AG08396 (cell line): Measurements from ENCODE around the gene KIF5C.
A peak's percentile ranks its signal among the peaks of the same experiment; 100 is the strongest.
"Not testable (repeated sequence)": the region's sequence is repeated elsewhere in the genome, so short reads cannot be mapped to it uniquely, and the experiment has no call there.

Experiments used
- DNase-seq: peaks from one replicate; pipeline ENCODE4 v3.0.0; 2012; ENCODE audit warnings: low spot score, mixed read lengths

Gene KIF5C

DNA sequence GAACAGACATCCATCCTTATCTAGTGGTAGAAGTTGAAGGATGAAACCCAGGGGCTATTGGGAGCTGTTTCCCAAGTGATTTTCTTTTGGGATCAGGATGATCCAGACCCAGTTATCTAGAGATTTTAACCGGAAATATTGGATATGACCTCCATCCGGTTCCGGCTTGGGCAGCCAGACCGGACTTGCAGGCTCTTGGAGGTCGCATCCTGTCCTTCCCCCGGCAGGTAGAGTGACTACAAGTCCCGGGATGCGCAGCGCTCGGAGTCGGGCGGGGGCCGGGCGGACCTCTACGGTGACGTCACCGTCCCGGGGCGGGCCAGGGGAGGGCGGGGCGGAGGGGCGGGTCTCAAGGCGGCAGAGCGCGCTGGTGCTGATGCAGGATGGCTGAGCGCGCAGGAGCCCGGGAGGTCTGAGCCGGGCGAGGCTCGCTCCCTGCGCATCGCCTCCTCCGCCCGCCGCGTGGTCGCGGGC, at the start of gene KIF5C:
TSS of gene KIF5C (plus strand) at position 360 of the 474 bp plus-strand sequence. CDS start 391 bp downstream, outside the sequence.
- DNase-seq: peak; percentile 92

DNA sequence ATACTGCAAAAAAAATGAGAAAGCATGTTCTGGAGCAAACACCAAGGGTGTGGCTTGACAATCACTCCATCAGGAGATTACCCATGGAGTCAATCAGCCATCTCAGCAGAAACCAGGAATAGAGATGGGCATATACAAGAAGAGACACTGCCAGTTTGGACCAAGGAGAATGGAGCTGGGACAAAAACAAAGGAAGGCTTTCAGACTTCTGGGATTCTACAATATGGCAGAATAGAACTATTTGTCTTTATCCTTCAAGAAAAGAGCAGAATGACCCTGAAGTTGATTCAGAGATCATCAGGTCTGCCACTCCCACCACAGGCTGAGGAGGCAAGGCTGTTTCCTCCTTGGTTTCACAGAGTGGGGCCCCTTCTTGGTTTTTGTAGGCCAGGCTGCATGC, 48.2 kb upstream of the KIF5C start:
- no peak for DNase-seq

DNA sequence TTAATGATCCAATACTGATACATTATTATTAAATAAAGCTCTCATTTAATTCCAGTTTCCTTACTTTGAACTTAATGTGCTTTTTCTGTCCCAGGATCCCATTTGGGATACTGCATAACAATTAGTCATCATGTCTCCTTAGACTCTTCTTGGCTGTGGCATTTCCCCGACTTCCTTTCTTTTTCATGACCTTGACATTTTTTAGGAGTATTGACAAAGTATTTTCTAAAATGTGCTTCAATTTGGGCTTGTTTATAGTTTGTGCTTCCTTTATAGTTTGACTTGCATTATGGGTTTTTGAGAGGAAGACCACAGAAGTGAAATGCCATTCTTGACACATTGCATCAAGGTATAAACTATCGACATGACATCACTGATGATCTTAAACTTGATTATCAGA, 46.1 kb upstream of the KIF5C start:
- DNase-seq: no peak

DNA sequence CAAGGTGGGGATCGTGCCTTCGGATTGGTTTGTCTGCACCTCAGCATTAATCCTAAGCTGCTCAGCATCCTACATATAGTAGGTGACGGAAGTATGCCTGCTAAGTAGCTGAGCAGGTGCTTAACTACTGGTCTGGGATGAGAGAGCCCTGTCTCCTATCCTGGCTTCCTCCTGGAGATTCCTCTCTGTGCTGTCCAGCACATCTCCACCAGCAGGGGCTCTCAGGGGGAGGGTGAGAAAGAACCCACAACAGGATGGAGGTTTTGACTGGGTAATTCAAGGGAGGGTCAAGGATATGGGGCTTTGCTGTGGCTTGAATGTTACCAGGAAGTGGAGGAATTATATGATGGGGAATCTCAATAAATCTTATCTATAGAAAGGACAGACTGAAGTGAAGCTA, 45.4 kb upstream of the KIF5C start:
- DNase-seq: no peak

DNA sequence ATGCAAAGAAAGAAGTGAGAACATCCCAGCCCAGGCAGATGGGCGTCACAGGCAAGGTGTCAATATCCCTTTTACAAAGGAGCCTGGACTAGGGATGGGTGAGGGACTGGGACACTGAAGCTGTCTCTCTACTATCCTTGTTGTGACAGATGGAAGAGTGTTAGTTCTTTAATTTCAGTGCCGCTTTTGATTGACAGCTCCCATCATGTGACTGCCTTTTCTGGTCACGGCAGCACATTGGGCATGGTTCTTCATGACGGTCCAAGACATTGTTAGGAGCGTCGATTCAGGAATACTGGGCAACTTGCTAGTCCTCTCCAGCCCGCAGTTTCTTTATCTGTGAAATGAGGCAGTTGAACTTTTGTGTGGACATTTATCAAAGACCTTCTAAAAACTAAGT, 42.4 kb upstream of the KIF5C start:
- no peak for DNase-seq

DNA sequence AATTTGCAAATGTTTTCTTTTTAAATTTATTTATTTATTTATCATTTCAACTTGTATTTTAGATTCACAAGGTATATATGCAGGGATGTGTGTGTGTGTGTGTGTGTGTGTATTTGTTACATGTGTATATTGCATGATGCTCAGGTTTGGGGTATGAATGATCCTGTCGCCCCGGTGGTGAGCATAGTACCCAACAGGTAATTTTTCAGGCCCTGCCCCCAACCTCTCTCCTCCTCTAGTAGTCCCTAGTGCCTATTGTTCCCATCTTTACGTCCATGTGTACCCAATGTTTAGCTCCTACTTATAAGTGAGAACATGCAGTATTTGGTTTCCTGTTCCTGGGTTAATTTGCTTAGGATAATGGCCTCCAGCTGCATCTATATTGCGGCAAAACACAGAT, 33.0 kb upstream of the KIF5C start:
- no peak for DNase-seq

DNA sequence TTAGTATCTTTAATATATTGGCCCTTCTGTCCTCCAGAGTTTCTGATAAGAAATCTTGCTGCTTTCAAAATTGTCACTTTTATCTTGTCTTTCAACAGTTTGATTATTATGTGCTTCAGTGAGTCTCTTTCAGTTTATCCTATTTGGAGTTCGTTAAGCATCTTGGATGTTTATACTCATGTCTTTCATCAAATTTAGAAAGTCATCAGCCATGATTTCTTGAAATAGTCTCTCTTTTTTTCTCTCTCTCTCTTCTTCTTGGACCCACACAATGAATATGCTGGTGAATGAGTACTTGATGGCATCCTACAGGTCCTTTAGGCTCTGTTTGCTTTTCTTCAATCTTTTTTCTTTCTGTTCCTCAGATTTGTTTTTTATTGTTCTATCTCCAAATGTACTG, 26.9 kb upstream of the KIF5C start:
- DNase-seq: no peak

DNA sequence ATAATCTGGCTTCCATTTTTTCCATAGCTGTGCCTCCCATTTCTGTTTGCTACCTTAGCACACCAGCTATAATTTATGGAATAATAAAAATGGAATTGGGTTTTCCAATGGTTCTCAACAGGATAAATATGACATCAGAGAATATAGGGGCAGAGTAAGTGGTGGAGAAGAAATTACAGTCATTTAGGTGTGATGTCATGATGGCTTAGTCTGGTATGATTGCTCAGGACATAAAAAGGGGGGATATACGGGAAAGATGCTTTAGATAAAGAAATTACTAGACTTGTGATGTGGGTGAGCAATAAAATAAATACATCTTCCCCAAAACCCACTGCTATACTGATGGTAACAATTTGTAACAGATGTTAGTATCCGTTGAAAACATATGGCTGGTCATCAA, 21.6 kb upstream of the KIF5C start:
- no peak for DNase-seq

DNA sequence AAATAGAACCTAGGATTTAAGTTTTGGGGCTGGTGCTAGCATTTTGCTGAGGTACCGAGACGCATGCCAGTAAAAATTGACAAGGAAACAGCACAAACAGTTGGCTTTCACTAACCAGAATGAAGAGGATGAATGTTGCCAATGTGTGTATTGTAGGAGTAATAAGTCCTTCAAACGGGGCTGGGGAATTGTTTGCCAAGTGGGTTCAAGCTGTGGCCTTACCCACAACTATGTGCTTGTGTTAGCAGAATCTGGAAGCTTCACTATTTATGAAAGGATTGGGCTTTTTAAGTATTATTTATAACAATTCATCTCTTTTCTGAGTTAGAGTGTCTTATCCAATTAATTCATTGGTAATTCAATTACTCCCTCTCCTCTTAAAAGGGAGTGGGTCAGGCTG, 15.0 kb upstream of the KIF5C start:
- no peak for DNase-seq

DNA sequence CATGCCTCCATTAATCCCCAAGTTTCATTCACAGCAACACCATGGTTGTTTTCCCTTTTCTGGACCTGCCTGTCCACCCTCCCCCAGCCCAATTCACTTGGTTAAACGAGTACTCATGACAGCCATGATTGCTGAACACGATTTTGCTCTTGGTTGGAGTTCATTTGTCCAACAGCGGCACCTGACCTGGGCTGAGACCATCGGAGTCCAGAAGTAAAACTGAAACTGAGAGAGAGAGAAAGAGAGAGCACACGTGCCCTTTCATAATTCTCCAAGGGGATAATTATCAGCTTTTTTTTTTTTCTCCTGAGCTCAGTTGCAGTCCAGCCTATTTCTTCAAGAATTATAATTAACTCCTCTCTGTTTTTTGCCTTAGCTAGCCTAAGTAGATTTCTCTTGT, 13.7 kb upstream of the KIF5C start:
- no peak for DNase-seq

DNA sequence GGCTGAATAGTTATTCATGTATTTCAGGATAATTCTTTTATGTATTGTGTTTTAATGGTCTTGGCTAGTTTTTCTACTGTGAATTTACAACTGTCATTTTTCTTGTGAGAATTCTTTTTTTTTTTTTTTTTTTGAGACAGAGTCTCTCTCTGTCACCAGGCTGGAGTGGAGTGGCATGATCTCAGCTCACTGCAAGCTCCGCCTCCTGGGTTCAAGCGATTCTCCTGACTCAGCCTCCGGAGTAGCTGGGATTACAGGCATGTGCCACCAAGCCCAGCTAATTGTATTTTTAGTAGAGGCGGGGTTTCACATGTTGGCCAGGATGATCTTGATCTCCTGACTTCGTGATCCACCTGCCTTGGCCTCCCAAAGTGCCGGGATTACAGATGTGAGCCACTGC, 12.5 kb upstream of the KIF5C start:
- not testable (repeated sequence) for DNase-seq

DNA sequence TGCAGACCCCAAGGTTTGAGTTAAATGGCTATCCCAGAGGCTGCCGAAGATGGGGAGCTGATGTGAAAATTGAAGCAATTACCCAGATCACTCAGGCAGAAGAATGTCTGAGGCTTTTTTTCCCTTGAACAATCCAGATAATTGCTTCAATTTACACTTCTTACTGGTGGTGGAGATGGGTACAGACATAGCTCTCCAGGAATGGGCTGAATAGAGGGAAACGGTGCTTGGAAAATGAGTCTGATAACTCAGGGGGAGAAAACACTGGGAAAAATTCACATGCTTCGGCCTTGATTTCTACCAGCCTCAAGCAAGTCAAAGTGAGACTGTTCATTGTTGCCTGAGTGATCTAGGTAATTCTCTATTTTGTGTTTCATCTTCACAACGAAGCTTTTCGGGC, 9.5 kb upstream of the KIF5C start:
- DNase-seq: no peak

DNA sequence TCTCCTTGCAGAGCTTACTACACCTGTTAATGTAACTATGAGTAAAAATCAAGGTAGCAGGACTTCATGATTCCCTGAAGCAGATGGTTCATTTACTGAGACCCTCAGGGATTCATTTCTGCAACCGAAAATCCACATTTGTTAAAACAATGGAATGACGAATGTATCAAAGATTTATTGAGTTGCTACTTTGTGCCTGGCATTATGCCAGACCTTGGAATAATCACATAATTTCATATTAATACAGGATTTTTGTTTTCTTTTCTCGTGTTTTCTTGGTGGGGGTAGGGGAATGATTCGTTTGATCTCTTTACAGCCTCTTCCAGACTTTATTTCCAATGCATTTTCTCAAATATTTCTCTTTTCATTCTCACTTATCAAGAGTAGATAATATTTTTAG, 8.9 kb upstream of the KIF5C start:
- DNase-seq: no peak

DNA sequence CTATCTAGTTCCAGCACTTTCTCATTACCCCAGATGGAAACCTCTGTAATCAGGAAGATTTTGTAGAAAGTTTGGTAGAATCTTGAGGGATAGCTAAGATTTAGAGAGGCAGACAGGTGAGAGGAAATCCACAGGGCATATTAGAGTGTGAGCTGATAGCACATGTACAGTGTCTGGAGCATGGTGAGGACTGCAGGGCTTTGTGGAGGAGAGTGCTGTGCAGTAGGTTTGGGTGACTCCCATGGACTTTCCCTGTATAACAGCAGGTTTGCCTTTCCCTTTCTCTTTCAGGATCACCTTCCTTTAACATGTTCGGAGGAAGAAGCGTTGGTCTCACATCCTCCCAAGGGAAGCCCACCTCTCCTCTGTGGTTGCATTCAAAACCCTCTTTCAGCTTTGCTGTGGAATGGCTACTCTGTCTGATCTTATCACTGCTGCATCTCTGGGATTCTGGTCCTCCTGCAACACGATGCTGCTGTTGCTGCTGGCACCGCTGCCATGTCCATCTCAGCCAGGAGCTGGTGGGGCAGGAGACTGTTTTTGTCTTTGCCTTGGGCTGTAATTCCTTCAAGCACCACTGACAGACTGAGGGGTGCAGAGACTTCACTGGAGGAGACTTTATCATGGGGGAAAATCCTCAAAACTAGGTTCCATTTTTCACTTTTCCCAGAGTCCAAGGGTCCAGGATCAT, 7.8 kb upstream of the KIF5C start:
- DNase-seq: no peak

DNA sequence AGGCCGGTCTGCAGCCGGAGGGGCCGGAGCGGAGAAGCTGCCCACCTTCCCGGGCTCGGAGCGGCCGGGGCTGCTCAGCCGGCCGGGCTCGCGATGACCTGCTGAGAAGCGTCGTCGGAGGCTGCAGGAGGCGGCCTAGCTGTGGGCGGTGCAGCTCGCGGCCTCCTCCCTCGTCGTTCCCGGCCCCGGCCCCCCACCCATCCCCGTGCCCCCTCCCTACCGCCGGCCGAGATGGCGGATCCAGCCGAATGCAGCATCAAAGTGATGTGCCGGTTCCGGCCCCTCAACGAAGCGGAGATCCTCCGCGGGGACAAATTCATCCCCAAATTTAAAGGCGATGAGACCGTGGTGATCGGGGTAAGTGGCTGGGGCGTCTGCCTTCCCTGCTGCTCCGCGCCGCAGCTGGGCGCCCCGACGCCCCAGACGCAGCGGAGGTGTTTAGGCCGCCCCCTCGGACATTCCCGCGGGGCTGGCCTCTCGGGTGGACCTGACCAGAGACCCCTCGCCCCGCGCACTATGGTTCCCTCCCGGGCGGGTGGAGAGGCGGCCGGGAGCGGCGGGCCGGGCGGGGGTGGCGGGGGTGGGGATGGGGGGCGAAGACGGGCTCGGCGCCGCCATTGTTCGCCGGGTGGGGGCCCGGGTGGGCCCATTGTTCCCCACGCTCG, 492 bp downstream of the KIF5C start:
- no peak for DNase-seq

DNA sequence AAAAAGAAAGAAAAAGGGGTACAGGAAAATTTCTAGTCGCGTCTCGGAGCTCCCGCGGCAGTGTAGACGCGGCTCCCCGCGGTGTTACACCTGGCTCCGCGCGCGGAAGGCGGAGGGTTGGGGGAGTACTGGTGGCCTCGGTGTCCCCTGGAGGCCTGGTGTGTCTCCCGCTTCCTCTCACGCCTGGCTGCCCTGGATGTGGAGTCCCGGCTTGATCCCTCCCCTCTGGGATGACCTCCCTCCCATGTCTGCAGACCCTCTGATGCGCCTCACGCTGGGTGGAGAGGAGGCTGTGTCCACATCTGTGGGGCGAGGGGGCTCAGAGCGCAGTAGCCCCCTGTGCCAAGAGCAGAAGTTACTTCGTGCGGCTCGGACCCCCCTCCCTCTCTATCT, 1.2 kb downstream of the KIF5C start:
- DNase-seq: no peak

DNA sequence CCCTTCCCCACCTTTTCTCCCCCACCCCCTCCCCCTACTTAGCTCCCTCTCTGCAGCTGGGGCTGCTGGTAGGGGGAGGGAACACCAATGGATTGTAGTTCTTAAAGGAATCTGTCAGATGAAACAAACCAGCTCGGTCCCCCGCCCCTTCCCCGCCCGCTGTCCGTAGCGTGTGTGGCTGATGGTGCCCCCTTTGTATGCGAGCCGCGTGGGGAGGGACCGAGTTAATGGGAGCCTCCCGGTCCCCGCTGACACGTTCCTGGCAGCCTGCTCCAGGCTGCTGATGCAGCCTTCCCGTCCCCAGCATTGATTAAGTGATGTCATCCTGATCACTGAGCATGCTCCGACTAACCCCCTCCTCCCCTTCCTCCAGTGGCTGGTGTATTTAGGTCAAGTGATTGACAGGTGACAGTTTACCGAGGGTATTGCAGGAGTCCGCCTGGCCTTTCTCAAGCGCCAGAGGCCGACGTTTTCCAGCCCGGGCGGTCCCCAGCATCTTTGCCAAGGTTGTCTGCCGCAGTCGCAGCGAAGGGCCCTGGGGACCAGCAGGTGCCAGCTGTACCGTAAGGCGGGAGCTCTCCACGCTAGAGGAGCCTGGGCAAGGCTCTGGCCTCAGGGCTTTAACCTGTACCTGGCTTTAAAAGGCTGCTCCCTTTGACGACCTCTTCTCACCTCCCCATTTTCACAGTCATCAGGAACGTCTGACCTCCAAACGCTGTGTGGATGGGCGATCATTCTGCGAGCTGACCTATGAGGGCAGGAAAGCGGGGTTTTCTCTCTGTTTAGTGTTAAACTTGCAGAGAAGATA, 1.8 kb downstream of the KIF5C start:
- DNase-seq: no peak

DNA sequence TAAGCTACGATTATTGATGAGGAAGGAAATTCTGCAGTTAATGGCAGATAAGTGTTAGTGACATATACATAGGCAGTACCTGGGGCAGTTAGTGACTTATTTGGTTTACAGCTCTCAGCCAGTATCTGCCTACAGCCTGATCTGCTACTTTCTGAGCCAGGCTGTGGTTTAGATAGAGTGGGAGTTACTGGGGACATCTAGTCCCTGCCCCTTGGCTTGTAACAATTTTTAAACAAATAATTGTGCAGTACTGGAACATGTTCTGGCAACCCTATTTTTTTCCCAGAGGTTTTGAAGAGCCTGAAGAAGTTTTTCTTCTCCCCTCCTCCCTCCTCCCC, 2.3 kb downstream of the KIF5C start:
- no peak for DNase-seq

DNA sequence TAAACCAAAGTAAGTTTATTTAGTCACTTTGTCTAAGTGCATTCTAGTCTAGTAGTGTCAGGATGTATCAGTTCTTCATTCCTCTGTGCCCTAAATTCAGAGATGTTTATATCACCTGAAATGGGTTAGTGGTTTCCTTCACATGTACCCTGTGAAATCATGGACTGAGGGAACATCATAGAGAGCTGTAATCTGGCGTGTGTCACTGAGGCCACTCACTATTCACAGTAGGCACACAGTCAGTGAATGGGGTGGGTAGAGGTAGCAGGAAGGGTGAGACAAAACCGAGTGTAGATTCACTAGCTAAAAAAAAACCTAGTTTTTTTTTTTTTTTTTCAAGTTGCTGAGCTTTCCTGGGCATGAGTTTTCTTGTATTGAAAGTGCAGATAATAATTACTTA, 5.6 kb downstream of the KIF5C start:
- no peak for DNase-seq

DNA sequence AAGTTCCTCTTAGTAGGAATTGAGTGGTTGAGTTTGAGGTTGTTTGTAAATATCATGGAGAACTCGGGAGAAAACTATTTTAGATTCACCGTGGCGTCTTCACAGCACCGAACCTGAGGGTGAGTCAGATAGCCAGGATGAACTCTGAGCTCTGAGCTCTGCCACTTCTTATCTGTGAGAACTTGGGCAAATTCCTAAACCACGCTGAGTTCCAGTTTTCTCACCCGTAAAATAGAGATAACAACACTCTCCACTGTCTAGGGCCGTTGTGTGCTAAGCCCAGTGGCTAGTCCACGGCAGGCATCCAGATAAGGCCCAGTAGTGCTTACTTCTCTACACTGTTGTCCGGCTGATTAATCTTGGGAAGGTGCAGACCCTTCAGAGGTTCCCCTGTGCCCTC, 7.0 kb downstream of the KIF5C start:
- no peak for DNase-seq

DNA sequence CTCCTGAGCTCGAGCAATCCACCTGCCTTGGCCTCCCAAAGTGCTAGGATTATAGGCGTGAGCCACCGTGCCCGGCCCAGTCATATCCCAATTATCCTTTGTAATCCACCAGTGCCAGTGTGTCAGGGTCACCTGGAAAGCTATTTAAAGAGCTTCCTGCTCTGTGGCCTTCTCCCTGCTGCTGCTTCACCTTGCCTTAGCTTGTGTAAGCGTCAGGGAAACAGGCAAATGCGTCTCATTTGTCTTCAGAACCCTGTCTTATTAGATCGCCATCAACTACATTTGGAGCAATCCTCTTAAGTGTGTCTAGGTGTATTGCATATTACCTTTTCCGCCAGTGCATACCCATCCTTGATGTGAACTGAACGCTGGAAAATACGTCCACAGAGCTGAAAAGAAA, 10.2 kb downstream of the KIF5C start:
- no peak for DNase-seq

DNA sequence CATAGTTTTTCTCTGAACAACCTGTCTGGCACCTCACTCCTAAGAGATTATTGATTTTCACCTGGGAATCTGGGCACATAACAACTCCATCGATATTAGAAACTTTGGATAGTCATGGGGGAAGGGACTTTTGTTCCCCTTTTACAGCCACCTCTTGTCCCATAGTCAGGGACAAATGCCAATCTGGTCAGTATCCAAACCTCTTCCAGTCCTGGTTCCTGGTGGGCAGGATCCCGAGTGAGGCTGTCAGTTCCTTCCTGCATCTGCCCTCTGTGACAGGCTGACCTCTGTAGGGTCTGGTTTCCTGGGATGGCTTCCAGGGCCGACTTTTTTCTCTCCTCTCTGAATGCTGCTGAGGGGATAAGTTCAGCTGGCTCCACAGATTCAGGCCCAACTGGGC, 11.0 kb downstream of the KIF5C start:
- no peak for DNase-seq

DNA sequence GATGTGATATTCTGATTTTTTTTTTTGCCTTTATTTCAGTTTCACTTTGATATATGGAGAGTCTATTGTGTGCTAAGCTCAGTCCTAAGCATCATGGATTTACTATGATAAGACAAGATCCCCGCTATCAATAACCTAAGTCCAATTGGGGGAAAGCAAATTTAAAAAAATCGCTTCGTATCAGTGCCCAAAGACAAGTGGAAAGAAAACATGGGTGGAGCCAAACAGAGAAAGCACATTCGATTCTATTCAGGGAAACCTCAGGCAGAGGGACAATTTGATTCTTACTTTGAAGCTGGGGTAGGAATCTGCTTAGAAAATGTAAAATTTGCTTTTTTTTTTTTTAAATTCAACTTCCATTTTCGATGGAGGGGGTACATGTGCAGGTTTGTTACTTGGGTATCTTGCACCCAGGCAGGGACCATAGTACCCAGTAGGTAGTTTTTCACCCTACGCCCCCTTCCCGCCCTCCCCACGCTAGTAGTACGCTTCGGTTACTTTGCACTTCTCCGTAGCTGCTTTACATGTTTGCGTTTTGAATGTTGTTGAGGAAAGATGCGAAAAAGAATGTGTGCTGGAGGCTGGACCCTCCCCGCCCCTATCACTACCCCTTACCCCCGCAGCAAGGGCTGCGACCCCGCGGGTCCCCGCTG, 12.4 kb downstream of the KIF5C start:
- DNase-seq: no peak
